GM12875 (cell line): ENCODE data around the gene CNN3.
A peak's percentile ranks its signal among the peaks of the same experiment; 100 is the strongest.

ENCODE experiments used
- H3K4me3 ChIP-seq: one replicate; pipeline ENCODE4 v1.5.1; 2011; ENCODE audit warnings: low read depth, low read length, control low read depth
- TF ChIP-seq, protein P1 (sequence below): IDR thresholded peaks from 2 replicates; pipeline ENCODE4 v1.5.1; 2011; ENCODE audit warnings: low read depth, mild to moderate bottlenecking, control low read depth, inconsistent platforms, low read length, moderate library complexity, borderline replicate concordance; ENCODE audit not compliant: insufficient read depth

Gene CNN3

DNA sequence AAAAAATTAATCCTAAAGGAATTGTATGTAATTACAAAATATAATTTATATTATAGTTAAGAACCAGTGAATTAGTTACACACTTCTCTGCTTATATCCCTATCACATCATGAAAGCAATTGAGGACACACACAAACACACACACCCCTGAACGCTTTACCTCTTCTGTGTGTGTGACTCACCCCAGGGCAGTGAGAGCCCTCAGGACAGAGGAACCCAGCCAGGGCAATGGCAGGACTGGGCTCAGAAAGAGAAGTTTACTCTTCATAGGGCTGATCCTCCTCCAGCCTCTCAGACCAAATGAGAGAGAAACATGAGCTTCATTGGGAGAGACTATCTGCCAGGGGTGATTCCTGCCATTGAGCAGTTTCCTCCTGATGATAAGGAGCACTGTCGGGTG is 68.6 kb downstream of the CNN3 start:
- TF ChIP-seq, protein P1, sequence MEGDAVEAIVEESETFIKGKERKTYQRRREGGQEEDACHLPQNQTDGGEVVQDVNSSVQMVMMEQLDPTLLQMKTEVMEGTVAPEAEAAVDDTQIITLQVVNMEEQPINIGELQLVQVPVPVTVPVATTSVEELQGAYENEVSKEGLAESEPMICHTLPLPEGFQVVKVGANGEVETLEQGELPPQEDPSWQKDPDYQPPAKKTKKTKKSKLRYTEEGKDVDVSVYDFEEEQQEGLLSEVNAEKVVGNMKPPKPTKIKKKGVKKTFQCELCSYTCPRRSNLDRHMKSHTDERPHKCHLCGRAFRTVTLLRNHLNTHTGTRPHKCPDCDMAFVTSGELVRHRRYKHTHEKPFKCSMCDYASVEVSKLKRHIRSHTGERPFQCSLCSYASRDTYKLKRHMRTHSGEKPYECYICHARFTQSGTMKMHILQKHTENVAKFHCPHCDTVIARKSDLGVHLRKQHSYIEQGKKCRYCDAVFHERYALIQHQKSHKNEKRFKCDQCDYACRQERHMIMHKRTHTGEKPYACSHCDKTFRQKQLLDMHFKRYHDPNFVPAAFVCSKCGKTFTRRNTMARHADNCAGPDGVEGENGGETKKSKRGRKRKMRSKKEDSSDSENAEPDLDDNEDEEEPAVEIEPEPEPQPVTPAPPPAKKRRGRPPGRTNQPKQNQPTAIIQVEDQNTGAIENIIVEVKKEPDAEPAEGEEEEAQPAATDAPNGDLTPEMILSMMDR = no peak
- no peak overlapping the region for H3K4me3 ChIP-seq

DNA sequence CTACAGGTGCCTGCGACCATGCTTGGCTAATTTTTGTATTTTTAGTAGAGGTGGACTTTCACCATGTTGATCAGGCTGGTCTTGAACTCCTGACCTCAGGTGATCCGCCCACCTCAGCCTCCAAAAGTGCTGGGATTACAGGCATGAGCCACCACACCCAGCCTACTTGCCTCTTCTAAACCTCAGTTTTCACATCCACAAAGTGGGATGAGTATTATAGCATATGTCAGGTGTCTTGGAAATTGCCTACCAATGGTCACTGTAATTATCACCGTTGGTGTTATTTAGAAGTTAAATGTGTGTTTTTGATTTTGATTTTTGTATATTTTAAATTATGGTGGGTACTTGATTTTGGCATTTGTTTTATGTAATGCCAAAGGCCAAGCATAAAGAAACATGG is 70.0 kb downstream of the CNN3 start:
- TF ChIP-seq, protein P1 = no peak
- no peak overlapping the region for H3K4me3 ChIP-seq

DNA sequence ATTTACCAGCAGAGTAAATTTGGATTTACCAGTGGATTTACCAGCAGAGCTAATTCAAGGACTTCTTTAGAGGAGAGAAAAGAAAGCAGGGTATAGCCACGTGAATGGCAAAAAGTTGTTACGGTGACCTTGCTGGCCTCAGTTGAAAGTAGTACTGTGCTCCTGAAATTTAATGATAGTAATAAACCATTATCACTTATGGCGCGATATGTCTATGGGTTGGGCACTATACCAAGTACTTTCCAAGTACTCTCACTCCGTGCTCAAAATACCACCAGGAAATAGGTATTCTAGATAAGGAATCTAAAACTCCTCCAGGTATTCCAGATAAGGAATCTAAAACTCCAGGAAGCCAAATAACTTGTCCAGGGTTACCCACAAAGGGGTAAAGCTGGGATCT is 70.9 kb downstream of the CNN3 start:
- TF ChIP-seq, protein P1 = no peak
- no peak overlapping the region for H3K4me3 ChIP-seq

DNA sequence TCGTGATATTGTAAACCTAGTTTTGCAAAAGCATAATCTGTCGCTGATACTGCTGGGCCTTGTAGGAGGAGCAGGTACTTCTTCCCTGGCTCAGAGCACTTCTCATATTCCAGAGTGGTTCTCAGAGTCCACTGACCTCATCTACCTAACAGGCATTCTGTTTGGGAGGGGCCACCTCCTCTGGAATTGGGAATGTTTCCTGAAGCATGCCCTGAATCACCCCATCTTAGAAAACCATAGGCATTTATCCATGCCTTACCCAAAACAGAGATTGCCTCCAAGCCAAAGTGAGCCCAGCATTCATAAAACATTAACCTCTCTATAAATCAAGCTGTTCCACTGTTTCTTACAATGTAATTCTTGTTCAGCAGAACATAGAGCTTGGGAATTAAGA is 71.6 kb downstream of the CNN3 start:
- no peak overlapping the region for H3K4me3 ChIP-seq
- TF ChIP-seq, protein P1 = no peak

DNA sequence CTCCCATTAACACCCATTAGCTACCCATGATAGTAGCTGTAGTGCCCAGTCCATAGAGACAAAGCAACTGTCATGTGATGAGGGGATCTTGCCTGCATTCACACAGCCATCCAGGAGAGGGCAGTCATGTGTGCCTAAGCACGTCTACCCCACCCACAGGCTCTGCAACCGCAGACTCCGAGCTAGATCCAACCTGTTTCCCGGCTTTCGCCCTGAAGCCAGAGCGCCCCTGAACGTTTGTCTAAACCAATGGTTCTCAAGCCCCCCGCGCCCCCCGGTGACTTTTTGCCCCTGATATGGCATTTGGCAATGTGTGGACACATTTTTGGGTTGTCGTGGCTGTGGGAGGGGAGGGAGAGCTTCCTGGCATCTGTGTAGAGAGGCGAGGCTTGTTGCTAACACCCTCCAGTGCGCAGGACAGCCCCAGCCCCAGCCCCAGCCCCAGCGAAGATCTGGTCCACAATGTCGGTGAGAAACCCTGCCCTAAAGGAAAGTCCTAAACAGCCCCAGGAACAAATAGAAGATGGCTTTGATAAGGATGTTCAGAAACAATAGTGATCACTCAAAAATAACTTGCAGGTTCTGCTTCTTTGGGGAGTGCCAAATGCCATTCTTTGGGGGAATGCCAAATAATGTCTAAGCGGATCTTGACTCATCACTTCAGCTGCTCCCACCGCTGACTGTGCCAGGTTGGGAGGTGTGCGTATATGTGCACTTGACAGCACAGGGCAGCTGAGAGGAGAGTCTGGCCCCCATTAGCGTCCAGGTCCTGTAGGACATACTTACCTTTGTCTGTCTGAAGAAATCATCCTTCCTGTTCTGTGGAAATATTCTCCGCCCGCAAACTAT is 72.2 kb downstream of the CNN3 start:
- no peak overlapping the region for H3K4me3 ChIP-seq
- TF ChIP-seq, protein P1 = peak; percentile 92

DNA sequence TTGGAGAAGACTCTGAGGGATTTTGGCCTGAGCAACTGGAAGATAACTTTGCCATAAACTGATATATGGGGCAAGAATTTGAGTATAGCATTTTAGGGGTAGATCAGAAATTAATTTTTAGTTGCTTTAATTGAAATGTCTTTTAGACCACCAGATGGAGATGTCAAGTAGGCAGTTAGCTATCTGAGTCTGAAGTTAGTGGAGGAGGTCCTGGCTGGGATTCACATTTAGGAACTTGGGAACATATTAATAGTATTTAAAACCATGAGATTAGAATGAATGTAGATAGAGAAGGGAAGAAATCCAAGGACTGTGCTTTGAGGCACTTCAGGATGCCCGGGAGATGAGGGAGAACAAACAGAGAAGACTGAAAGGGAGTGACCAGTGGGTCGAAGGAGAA is 74.1 kb downstream of the CNN3 start:
- TF ChIP-seq, protein P1 = no peak
- H3K4me3 ChIP-seq = no peak overlapping the region

DNA sequence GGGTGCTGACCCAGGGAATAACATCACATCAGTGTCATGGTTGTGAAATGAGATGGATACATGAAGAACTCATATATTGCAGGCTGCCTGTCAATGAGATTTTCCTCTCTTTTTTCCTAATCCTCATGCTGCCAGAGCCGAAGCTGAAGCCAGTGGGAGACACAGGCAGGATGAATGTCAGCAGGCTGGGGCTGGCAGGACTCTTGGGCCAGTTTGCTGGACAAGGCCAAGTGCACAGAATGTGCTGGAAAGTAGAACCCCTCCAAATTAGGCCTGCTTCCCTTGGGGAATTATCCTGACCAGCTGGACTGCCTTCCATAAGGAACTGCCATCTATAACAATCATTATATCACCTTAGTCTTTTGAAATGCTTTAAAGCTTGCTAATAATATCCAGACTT is 75.3 kb downstream of the CNN3 start:
- H3K4me3 ChIP-seq = no peak overlapping the region
- TF ChIP-seq, protein P1 = no peak
